ENCODE results near the gene DCAF17.

DNA sequence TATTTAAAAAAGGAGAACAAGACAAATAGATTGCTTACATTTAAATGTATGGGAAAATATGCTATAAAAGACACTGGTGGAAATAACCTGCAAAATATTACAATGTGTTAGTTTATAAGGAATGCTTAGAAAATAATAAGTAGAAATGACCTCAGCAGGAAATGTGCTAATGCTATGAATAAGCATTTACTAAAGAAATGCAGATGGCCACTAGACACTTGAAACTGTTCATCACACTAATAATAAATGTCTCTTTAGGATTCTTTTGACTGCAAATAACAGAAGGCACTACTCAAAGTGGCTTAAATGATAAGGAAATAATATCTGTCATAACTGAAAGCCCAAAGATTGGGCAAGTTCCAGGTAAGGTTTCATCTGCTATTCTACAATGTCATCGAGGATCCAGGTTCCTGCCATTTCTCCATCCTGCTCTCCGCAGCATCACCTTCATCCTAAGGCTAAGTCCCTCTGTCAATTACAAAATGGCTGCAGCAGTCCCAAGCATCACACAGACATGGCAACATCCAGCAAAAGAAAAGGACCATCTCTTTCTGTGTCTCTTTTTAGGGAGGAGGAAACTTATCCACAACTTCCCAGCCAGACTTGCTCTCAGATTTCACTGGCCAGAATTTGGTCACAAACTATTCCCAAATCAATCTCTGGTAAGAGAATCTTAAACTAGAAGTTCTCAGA is 22.1 kb upstream of the DCAF17 start:
- TF ChIP-seq, protein P1, sequence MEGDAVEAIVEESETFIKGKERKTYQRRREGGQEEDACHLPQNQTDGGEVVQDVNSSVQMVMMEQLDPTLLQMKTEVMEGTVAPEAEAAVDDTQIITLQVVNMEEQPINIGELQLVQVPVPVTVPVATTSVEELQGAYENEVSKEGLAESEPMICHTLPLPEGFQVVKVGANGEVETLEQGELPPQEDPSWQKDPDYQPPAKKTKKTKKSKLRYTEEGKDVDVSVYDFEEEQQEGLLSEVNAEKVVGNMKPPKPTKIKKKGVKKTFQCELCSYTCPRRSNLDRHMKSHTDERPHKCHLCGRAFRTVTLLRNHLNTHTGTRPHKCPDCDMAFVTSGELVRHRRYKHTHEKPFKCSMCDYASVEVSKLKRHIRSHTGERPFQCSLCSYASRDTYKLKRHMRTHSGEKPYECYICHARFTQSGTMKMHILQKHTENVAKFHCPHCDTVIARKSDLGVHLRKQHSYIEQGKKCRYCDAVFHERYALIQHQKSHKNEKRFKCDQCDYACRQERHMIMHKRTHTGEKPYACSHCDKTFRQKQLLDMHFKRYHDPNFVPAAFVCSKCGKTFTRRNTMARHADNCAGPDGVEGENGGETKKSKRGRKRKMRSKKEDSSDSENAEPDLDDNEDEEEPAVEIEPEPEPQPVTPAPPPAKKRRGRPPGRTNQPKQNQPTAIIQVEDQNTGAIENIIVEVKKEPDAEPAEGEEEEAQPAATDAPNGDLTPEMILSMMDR (IDR thresholded peaks at IDR 0.05) = no peak
- TF ChIP-seq POLR2A (IDR thresholded peaks at IDR 0.05) = no peak

All from uterus (tissue), 2 donors.